A549 (cell line): ENCODE results near the gene ITIH3. TPM values are rescaled to one million over a fixed set of nuclear protein-coding genes. Genes with fewer than 3 reads are reported as not detected.

Experiments used
- ATAC-seq, 2 experiments: fragments of 200-7000 bp in 1 of 2; fragments of >200 bp in 1 of 2; cut with Nextera tagmentation in 1 of 2; cut with Tn5 transposase in 1 of 2; 3 replicates each; pipeline versions ENCODE4 v1.8.0 to v1.9.1; 2018 to 2020; ENCODE audit warnings: mild to moderate bottlenecking in 1 of 2, moderate library complexity in 1 of 2
- CTCF ChIA-PET: fragments of 300-600 bp; sonication (Branson Sonifier 250); formaldehyde crosslinking; extraction: SDS; loops from one replicate; lab custom pipeline; 2021; ENCODE audit warnings: antibody characterized with exemption, inconsistent platforms; lab: Yijun Ruan, JAX
- POLR2A ChIA-PET: fragments of 350-600 bp; formaldehyde crosslinking; extraction: SDS; loops from one replicate; lab custom pipeline; 2021; ENCODE audit warnings: antibody characterized with exemption, inconsistent platforms; lab: Yijun Ruan, JAX
- DNase-seq, 2 experiments: peaks; one replicate each; pipeline versions ENCODE4 v3.0.0 to v3.0.0-alpha.2; 2011 to 2016; ENCODE audit warnings: low read depth in 1 of 2, low spot score in 1 of 2
- FAIRE-seq: peaks from 2 replicates; lab custom pipeline; 2011; peaks lifted over from hg19 to GRCh38; lab: Jason Lieb, UNC
- H3K27ac ChIP-seq, 2 experiments: fragments of >200 bp; sonication (Bioruptor Twin); formaldehyde crosslinking; 3 replicates each; pipeline ENCODE4 v1.5.1; 2016 to 2017
- H3K4me1 ChIP-seq: fragments of >200 bp; sonication (Bioruptor Twin); formaldehyde crosslinking; 3 replicates; pipeline ENCODE4 v1.6.1; 2016
- H3K4me2 ChIP-seq: fragments of >200 bp; sonication (Bioruptor Twin); formaldehyde crosslinking; 3 replicates; pipeline ENCODE4 v1.6.1; 2016
- H3K4me3 ChIP-seq: fragments of >200 bp; sonication (Bioruptor Twin); formaldehyde crosslinking; 3 replicates; pipeline ENCODE4 v1.5.1; 2016
- H3K9me3 ChIP-seq: fragments of >200 bp; sonication (Bioruptor Twin); formaldehyde crosslinking; 3 replicates; pipeline ENCODE4 v1.6.1; 2016
- ATOH8 ChIP-seq: fragments of 250-450 bp; sonication (Bioruptor Pico); IDR thresholded peaks from 2 replicates; pipeline ENCODE4 v1.5.0; 2020; ENCODE audit warnings: low read depth, mild to moderate bottlenecking, moderate library complexity
- CBX2 ChIP-seq: fragments of 200-600 bp; sonication (generic); IDR thresholded peaks from 2 replicates; pipeline ENCODE4 v1.6.1; 2016; ENCODE audit warnings: low read depth, mild to moderate bottlenecking, borderline replicate concordance
- CTCF ChIP-seq: fragments of >200 bp; sonication (Bioruptor Twin); formaldehyde crosslinking; IDR thresholded peaks from 3 replicates; pipeline ENCODE4 v1.5.1; 2016
- EHMT2 ChIP-seq: fragments of 200-600 bp; sonication (generic); IDR thresholded peaks from 2 replicates; pipeline ENCODE4 v1.6.1; 2016; ENCODE audit warnings: antibody characterized with exemption, low read depth, mild to moderate bottlenecking, moderate library complexity
- EP300 ChIP-seq, 2 experiments: fragments of >200 bp; sonication (Bioruptor Twin); formaldehyde crosslinking; IDR thresholded peaks; 2 replicates in 1 of 2; 3 replicates in 1 of 2; pipeline ENCODE4 v1.6.1; 2016 to 2017
- ESRRA ChIP-seq: fragments of 150-350 bp; IDR thresholded peaks from 2 replicates; pipeline ENCODE4 v1.6.1; 2014; ENCODE audit warnings: mild to moderate bottlenecking, low read length, borderline replicate concordance
- FOSB ChIP-seq: fragments of 250-450 bp; sonication (Bioruptor Pico); IDR thresholded peaks from 2 replicates; pipeline ENCODE4 v1.5.0; 2020; ENCODE audit warnings: mild to moderate bottlenecking, moderate library complexity
- FOXS1 ChIP-seq: fragments of 250-450 bp; sonication (Bioruptor Pico); IDR thresholded peaks from 2 replicates; pipeline ENCODE4 v1.5.0; 2020; ENCODE audit warnings: mild to moderate bottlenecking, moderate library complexity
- HEYL ChIP-seq: fragments of 250-450 bp; sonication (Bioruptor Pico); IDR thresholded peaks from 2 replicates; pipeline ENCODE4 v1.8.0; 2021; ENCODE audit warnings: mild to moderate bottlenecking, moderate library complexity
- HMGXB4 ChIP-seq: fragments of 250-450 bp; sonication (Bioruptor Pico); IDR thresholded peaks from 2 replicates; pipeline ENCODE4 v1.5.0; 2021; ENCODE audit warnings: mild to moderate bottlenecking, moderate library complexity, borderline replicate concordance
- HOXA7 ChIP-seq: fragments of 250-450 bp; sonication (Bioruptor Pico); IDR thresholded peaks from 2 replicates; pipeline ENCODE4 v1.5.0; 2020; ENCODE audit warnings: mild to moderate bottlenecking, moderate library complexity
- HOXB5 ChIP-seq: fragments of 250-450 bp; sonication (Bioruptor Pico); IDR thresholded peaks from 2 replicates; pipeline ENCODE4 v1.5.0; 2020; ENCODE audit warnings: mild to moderate bottlenecking, moderate library complexity
- KDM5A ChIP-seq: fragments of 200-600 bp; sonication (generic); IDR thresholded peaks from 2 replicates; pipeline ENCODE4 v1.6.1; 2016; ENCODE audit warnings: antibody characterized with exemption, mild to moderate bottlenecking
- MAZ ChIP-seq: fragments of 150-350 bp; IDR thresholded peaks from 2 replicates; pipeline ENCODE4 v1.6.1; 2014; ENCODE audit warnings: antibody characterized with exemption, low read depth, low read length, borderline replicate concordance
- MYC ChIP-seq: IDR thresholded peaks from 2 replicates; pipeline ENCODE4 v1.6.1; 2012; ENCODE audit warnings: mild to moderate bottlenecking, inconsistent platforms, low read length, improper control_type of control experiment, borderline replicate concordance
- NFE2L2 ChIP-seq: fragments of 150-350 bp; conservative IDR thresholded peaks from 2 replicates; pipeline ENCODE4 v1.6.1; 2014; ENCODE audit warnings: low read length
- NPAS2 ChIP-seq: fragments of 250-450 bp; sonication (Bioruptor Pico); IDR thresholded peaks from 2 replicates; pipeline ENCODE4 v1.8.0; 2022; ENCODE audit warnings: mild to moderate bottlenecking, moderate library complexity, borderline replicate concordance
- NR3C1 ChIP-seq: fragments of >200 bp; sonication (Bioruptor Twin); formaldehyde crosslinking; IDR thresholded peaks from 3 replicates; pipeline ENCODE4 v1.6.1; 2017
- POLR2A ChIP-seq: IDR thresholded peaks from 2 replicates; pipeline ENCODE4 v1.6.1; 2012; ENCODE audit warnings: mild to moderate bottlenecking, low read length
- POLR2AphosphoS2 ChIP-seq: conservative IDR thresholded peaks from 2 replicates; pipeline ENCODE4 v1.6.1; 2012; ENCODE audit warnings: low read length, improper control_type of control experiment, inconsistent platforms
- RAD21 ChIP-seq, 2 experiments: fragments of >200 bp in 1 of 2; sonication (Bioruptor Twin) in 1 of 2; formaldehyde crosslinking in 1 of 2; IDR thresholded peaks in 1 of 2; conservative IDR thresholded peaks in 1 of 2; 2 replicates in 1 of 2; 3 replicates in 1 of 2; pipeline ENCODE4 v1.6.1; 2012 to 2018; ENCODE audit warnings: inconsistent platforms in 1 of 2
- RARB ChIP-seq: fragments of 250-450 bp; sonication (Bioruptor Pico); IDR thresholded peaks from 2 replicates; pipeline ENCODE4 v1.8.0; 2021; ENCODE audit warnings: mild to moderate bottlenecking, moderate library complexity
- RCOR1 ChIP-seq: fragments of 150-350 bp; IDR thresholded peaks from 2 replicates; pipeline ENCODE4 v1.6.1; 2014; ENCODE audit warnings: antibody characterized with exemption, low read length, low read depth
- RFX5 ChIP-seq: fragments of 450-650 bp; IDR thresholded peaks from 2 replicates; pipeline ENCODE4 v1.7.1; 2014; ENCODE audit warnings: antibody characterized with exemption, mild to moderate bottlenecking, moderate library complexity
- SREBF2 ChIP-seq: fragments of 450-650 bp; IDR thresholded peaks from 2 replicates; pipeline ENCODE4 v1.6.1; 2014; ENCODE audit warnings: mild to moderate bottlenecking, moderate library complexity
- TFCP2L1 ChIP-seq: fragments of 250-450 bp; sonication (Bioruptor Pico); IDR thresholded peaks from 2 replicates; pipeline ENCODE4 v1.5.0; 2021; ENCODE audit warnings: mild to moderate bottlenecking
- ZFP36 ChIP-seq: fragments of 450-650 bp; IDR thresholded peaks from 2 replicates; pipeline ENCODE4 v1.6.1; 2014; ENCODE audit warnings: borderline replicate concordance; ENCODE audit not compliant: partially characterized antibody
- ZNF302 ChIP-seq: fragments of 250-450 bp; sonication (Bioruptor Pico); IDR thresholded peaks from 2 replicates; pipeline ENCODE4 v1.9.0; 2021; ENCODE audit warnings: inconsistent platforms, mild to moderate bottlenecking, moderate library complexity
- WGBS: methylation state at CpG from one replicate; pipeline ENCODE4 v1.1.6; 2017; ENCODE audit errors: missing lambda C conversion rate; 5-methylcytosine and 5-hydroxymethylcytosine counted together
- polyA plus RNA-seq, 4 experiments: library from polyadenylated mRNA; depleted of rRNA in 3 of 4; stranded (reverse); fragments of >200 nt; fragmentation: RNase III in 1 of 4; extraction: RNeasy Plus Mini Kit Qiagen cat#74134 plus additional on column Dnase treatment in 1 of 4; gene quantifications; 2 replicates in 3 of 4; 3 replicates in 1 of 4; pipeline ENCODE4 v1.2.3, GENCODE V29; 2011 to 2017
- TF ChIP-seq, protein P1 (sequence below): IDR thresholded peaks from 2 replicates; pipeline ENCODE4 v1.6.1; 2012; ENCODE audit warnings: low read depth, borderline replicate concordance

ITIH3 gene
- polyA plus RNA-seq, 2 of the 4 experiments (the other 2 are of a cell fraction): 0.09 TPM; not detected in 1

GRCh38 chr3:52798376-52798977 is 3.9 kb downstream of the ITIH3 start:
- Histone ChIP-seq H3K27ac (no peak overlapping the region), H3K9me3 (no peaks in the 10 kb centered on the region)
- TF ChIP-seq EHMT2 (no peak), RARB (no peak), TFCP2L1 (CRISPR knock-in tag) (no peak), RCOR1 (no peak), MAZ (no peak), HOXA7 (no peak), RFX5 (no peak), EP300 (IDR thresholded peaks at IDR 0.05) (no peak), MYC (no peak), HOXB5 (CRISPR knock-in tag) (no peak), ZNF302 (CRISPR knock-in tag) (no peak), NPAS2 (CRISPR knock-in tag) (no peak), POLR2A (no peak), KDM5A (no peak), ESRRA (no peak)
- TF ChIP-seq, all 56 proteins: peak for 0
- Histone ChIP-seq H3K4me3 (no peak overlapping the region), H3K4me1 (no peaks in the 10 kb centered on the region), H3K4me2 (no peak overlapping the region)
- ChIA-PET POLR2A (interaction anchor here (0.9 kb wide), 1 partner anchor 28 kb away, joined by 3 read pairs; the partner anchor contains the start of gene NEK4), CTCF (interaction anchor here (0.5 to 1.8 kb wide), 4 partner anchors 10 to 85 kb away, joined by 3 to 7 read pairs (median 4); no protein-coding TSS in a partner anchor)
- WGBS: 64% methylated on average over 7 of the region's 10 CpGs
- ATAC-seq (peak; percentile 8 to 31; a peak in 3 of 6 replicates), DNase-seq (no peak), FAIRE-seq (no peak)

DNA sequence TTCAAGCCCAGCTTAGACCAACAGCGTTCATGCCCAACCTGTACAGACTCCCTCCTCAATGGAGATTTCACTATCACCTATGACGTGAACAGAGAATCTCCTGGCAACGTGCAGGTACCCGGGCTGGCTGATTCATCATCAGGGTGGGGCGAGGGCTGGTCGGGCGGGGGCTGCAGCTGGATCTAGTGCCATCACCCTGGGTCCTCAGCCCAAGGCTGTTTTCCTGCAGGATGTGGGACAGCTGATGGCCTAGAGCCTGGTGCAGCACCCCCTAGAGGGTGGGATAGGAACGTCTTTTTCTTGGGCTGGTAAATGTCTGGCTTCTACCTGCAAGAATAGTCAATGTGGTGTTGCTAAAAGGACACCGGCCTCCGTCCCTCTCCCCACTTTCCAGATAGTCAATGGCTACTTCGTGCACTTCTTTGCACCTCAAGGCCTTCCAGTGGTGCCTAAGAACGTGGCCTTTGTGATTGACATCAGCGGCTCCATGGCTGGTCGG is 4.4 kb downstream of the ITIH3 start:
- peak; percentile 41 to 83; a peak in 3 of 6 replicates for ATAC-seq
- Histone ChIP-seq H3K27ac (no peak overlapping the region), H3K4me2 (no peak overlapping the region), H3K4me1 (no peaks in the 10 kb centered on the region), H3K9me3 (no peaks in the 10 kb centered on the region), H3K4me3 (no peak overlapping the region)
- TF ChIP-seq POLR2AphosphoS2: no peak
- 0 out of 5 replicates have a peak, but pooled peaks of 1 of the 2 experiments have one; percentile 3 for TF ChIP-seq RAD21 (conservative IDR thresholded peaks at IDR 0.05 in 1 of 2, IDR thresholded peaks at IDR 0.05 in 1 of 2)
- TF ChIP-seq, protein P1, sequence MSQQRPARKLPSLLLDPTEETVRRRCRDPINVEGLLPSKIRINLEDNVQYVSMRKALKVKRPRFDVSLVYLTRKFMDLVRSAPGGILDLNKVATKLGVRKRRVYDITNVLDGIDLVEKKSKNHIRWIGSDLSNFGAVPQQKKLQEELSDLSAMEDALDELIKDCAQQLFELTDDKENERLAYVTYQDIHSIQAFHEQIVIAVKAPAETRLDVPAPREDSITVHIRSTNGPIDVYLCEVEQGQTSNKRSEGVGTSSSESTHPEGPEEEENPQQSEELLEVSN: no peak
- TF ChIP-seq KDM5A: no peak
- TF ChIP-seq CBX2: no peak
- peak; percentile 33 for TF ChIP-seq CTCF
- TF ChIP-seq ZNF302 (CRISPR knock-in tag): no peak
- POLR2A ChIA-PET: interaction anchor here (0.9 kb wide), 1 partner anchor 28 kb away, joined by 3 read pairs; the partner anchor contains the start of gene NEK4
- DNase-seq: peak; percentile 36 to 52
- CTCF ChIA-PET: interaction anchor here (0.5 to 1.8 kb wide), 3 partner anchors 9 to 85 kb away, joined by 3 to 7 read pairs (median 4); no protein-coding TSS in a partner anchor
- FAIRE-seq: no peak
- WGBS: 43% methylated on average over 8 of the region's 14 CpGs

DNA sequence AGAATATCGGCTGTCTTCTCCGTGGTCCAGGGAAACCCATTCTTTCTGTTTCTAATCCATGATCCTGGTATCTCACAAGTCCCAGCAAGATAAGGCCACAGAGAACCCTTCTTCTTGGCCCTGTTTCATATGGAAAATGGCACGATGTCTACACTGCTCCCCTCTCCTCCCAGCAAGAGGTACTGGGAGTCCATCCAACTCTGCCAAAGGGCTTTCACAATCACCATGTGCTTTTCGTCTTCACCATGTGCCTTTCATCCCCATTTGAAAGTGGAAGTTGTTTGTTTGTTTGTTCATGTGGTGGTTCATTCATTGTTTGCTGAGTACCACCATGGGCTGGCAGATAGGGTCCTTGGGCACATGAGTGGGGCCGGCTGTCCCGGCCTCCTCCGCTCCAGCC is 5.5 kb downstream of the ITIH3 start:
- no peak overlapping the region for H3K4me3 ChIP-seq
- 72% methylated on average over 5 of the region's 7 CpGs for WGBS
- POLR2A ChIA-PET: no interaction called here
- no peaks in the 10 kb centered on the region for H3K4me1 ChIP-seq
- H3K27ac ChIP-seq: no peak overlapping the region
- ATAC-seq (no peak), DNase-seq (no peak), FAIRE-seq (no peak)
- no peak overlapping the region for H3K4me2 ChIP-seq
- no peaks in the 10 kb centered on the region for H3K9me3 ChIP-seq
- CTCF ChIA-PET: no interaction called here
- no peak for TF ChIP-seq HOXB5 (CRISPR knock-in tag)
- no peak for TF ChIP-seq NFE2L2
- TF ChIP-seq SREBF2: no peak
- no peak for TF ChIP-seq POLR2AphosphoS2
- TF ChIP-seq ZFP36: no peak
- no peak for TF ChIP-seq FOSB (CRISPR knock-in tag)
- no peak for TF ChIP-seq HEYL
- no peak for TF ChIP-seq FOXS1 (CRISPR knock-in tag)
- TF ChIP-seq HMGXB4 (CRISPR knock-in tag): no peak
- TF ChIP-seq HOXA7: no peak
- no peak for TF ChIP-seq ATOH8 (CRISPR knock-in tag)
- TF ChIP-seq NR3C1: no peak
